Measurements from ENCODE around the gene SLC25A18. TPM values are rescaled to one million over a fixed set of nuclear protein-coding genes. Genes with fewer than 3 reads are reported as not detected.

Gene SLC25A18
- total and polyA plus RNA-seq, 2 of the 8 experiments (the other 6 are each of a cell fraction or from before 2014, with no cell fraction given) = 2.8 to 2.9 TPM

DNA sequence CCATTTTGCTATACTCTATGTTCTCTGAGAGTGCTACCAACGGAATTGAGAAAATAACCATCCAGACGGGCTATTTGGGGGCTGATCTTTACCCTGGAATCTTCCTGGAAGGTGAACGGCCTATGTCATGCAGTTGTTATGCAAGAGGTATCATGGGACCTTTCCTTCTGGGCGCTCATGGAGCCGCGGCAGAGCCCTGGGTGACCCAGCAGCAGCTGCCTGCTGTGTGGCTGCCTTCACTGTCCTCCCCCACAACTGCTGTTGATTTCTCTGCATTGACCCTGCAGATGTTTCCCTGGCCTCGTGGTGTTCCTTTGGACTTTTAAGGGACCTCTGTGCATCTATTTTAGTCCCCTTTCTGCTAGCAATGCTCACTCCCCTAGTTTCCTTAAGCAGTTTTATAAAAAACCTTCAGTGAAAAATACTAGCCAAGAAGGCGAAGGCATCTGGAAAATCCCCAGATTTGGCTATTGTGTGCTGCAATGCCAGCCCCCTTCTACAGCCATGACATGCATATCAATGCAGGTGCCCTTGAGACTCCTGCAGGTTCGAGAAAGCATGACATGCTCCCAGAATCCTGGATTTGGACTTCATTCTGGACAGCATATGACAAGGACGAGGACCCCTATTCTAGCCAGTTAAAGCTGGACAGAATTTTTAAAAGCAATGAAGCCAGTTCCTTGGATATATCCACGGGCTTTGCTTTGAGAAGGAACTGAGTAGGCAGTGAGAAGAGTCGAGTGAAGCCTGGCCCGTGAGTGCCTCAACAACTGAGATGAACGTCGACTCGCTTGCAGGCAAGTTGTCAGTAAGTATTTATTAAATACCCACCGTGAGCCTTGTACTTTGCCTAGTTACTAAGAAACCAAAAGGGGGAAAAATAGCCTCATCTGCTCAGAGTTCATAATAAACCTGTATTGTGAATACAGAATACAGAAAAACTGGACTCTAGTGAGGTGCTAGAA lies at the start of gene SLC25A18 (continued):
- TF ChIP-seq, protein P1, sequence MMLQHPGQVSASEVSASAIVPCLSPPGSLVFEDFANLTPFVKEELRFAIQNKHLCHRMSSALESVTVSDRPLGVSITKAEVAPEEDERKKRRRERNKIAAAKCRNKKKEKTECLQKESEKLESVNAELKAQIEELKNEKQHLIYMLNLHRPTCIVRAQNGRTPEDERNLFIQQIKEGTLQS (IDR thresholded peaks at IDR 0.05; ENCODE audit: insufficient read depth, low read depth, low read length) = no peak
- 0 out of 2 replicates have a peak, but pooled peaks have one; percentile 26 for TF ChIP-seq KDM1A (IDR thresholded peaks at IDR 0.05; ENCODE audit: borderline replicate concordance, low read length)
- TF ChIP-seq RBBP5 (IDR thresholded peaks at IDR 0.05; ENCODE audit: borderline replicate concordance, low read depth, low read length) = peak; percentile 87
- no peak for TF ChIP-seq KDM4A (IDR thresholded peaks at IDR 0.05; ENCODE audit: low read depth, low read length, severe bottlenecking)
- TF ChIP-seq CTBP2 (IDR thresholded peaks at IDR 0.05; ENCODE audit: borderline replicate concordance, insufficient read depth, insufficient read length, low read length) = no peak
- TF ChIP-seq TEAD4 (IDR thresholded peaks at IDR 0.05; ENCODE audit: low read depth, low read length) = no peak
- TF ChIP-seq POLR2AphosphoS5 (IDR thresholded peaks at IDR 0.05; ENCODE audit: low read depth, low read length) = peak; percentile 72; the same call in 1 of the 2 replicates
- TF ChIP-seq BACH1 (IDR thresholded peaks at IDR 0.05; ENCODE audit: low read length) = no peak
- TF ChIP-seq GTF2F1 (IDR thresholded peaks at IDR 0.05; ENCODE audit: borderline replicate concordance, low read depth, low read length) = 0 out of 2 replicates have a peak, but pooled peaks have one; percentile 35
- TF ChIP-seq SIX5 (IDR thresholded peaks at IDR 0.05; ENCODE audit: low read depth, low read length) = no peak
- no peak for TF ChIP-seq PHF8 (conservative IDR thresholded peaks at IDR 0.05; ENCODE audit: low read depth, low read length)
- peak; percentile 18; the same call in 1 of the 2 replicates for TF ChIP-seq CREB1 (IDR thresholded peaks at IDR 0.05)
- 0 out of 4 replicates have a peak, but pooled peaks of 1 of the 2 experiments have one; percentile 34 for TF ChIP-seq HDAC2 (IDR thresholded peaks at IDR 0.05; ENCODE audit: borderline replicate concordance in 1 of 2, low read depth in 2 of 2, low read length in 2 of 2)
- TF ChIP-seq FOSL1 (IDR thresholded peaks at IDR 0.05; ENCODE audit: insufficient read depth, low read depth, low read length) = no peak
- no peak for TF ChIP-seq SRF (IDR thresholded peaks at IDR 0.05; ENCODE audit: low read depth, low read length)
- TF ChIP-seq ZNF274 (IDR thresholded peaks at IDR 0.05; ENCODE audit: borderline replicate concordance, extremely low read depth, low read length) = no peak
- peak; percentile 36 to 48; a peak in 2 of 3 replicates for TF ChIP-seq POLR2A (IDR thresholded peaks at IDR 0.05; ENCODE audit: control extremely low read depth in 1 of 2, low read depth in 2 of 2, low read length in 2 of 2)
- 0 out of 2 replicates have a peak, but pooled peaks have one; percentile 48 for TF ChIP-seq YY1 (IDR thresholded peaks at IDR 0.05; ENCODE audit: low read depth, low read length)
- no peak for TF ChIP-seq SUZ12 (IDR thresholded peaks at IDR 0.05; ENCODE audit: low read length)
- TF ChIP-seq ASH2L (IDR thresholded peaks at IDR 0.05; ENCODE audit: low read length) = peak; percentile 97
- no peak for TF ChIP-seq USF2 (IDR thresholded peaks at IDR 0.05; ENCODE audit: low read length)
- TF ChIP-seq BRCA1 (IDR thresholded peaks at IDR 0.05; ENCODE audit: low read depth, low read length) = no peak
